HepG2 (cell line): Measurements from ENCODE around the gene CMIP. TPM values are rescaled to one million over a fixed set of nuclear protein-coding genes. Genes with fewer than 3 reads are reported as not detected.

Experiments
- AKAP8 ChIP-seq: sonication (generic); formaldehyde crosslinking; IDR thresholded peaks from 2 replicates; pipeline ENCODE4 v1.5.1; 2020; ENCODE audit warnings: mild to moderate bottlenecking, missing genetic modification reagents
- ARID2 ChIP-seq: sonication (generic); formaldehyde crosslinking; IDR thresholded peaks from 2 replicates; pipeline ENCODE4 v1.8.1; 2022; ENCODE audit warnings: mild to moderate bottlenecking, missing genetic modification reagents, borderline replicate concordance
- ARNT ChIP-seq: fragments of 450-650 bp; IDR thresholded peaks from 2 replicates; pipeline ENCODE4 v1.6.1; 2017
- CREB3 ChIP-seq: sonication (generic); formaldehyde crosslinking; IDR thresholded peaks from 2 replicates; pipeline ENCODE4 v1.5.0; 2020; ENCODE audit warnings: missing genetic modification reagents
- ELF3 ChIP-seq: IDR thresholded peaks from 2 replicates; pipeline ENCODE4 v1.6.1; 2016; ENCODE audit warnings: missing genetic modification reagents, missing compliant biosample characterization
- ETS1 ChIP-seq: sonication (generic); formaldehyde crosslinking; IDR thresholded peaks from 2 replicates; pipeline ENCODE4 v1.4.0; 2020; ENCODE audit warnings: missing genetic modification reagents
- FOXM1 ChIP-seq: sonication (generic); formaldehyde crosslinking; IDR thresholded peaks from 2 replicates; pipeline ENCODE4 v1.5.0; 2020; ENCODE audit warnings: missing genetic modification reagents
- MYNN ChIP-seq: sonication (generic); formaldehyde crosslinking; IDR thresholded peaks from 2 replicates; pipeline ENCODE4 v1.4.0; 2020; ENCODE audit warnings: mild to moderate bottlenecking, low read depth, missing genetic modification reagents
- PBX2 ChIP-seq: IDR thresholded peaks from 2 replicates; pipeline ENCODE4 v1.6.1; 2016; ENCODE audit warnings: control low read depth
- POLR2A ChIP-seq, 2 experiments: IDR thresholded peaks; 2 replicates each; pipeline ENCODE4 v1.6.1; 2011; ENCODE audit warnings: low read depth in 2 of 2, low read length in 2 of 2, mild to moderate bottlenecking in 1 of 2, moderate library complexity in 1 of 2; ENCODE audit not compliant: insufficient read depth in 1 of 2
- PPARG ChIP-seq: conservative IDR thresholded peaks from 2 replicates; pipeline ENCODE4 v1.6.1; 2016; ENCODE audit warnings: missing biosample characterization, missing genetic modification reagents
- PRMT3 ChIP-seq: sonication (generic); formaldehyde crosslinking; IDR thresholded peaks from 2 replicates; pipeline ENCODE4 v1.8.1; 2022; ENCODE audit warnings: low read depth, mild to moderate bottlenecking, moderate library complexity, missing genetic modification reagents, borderline replicate concordance
- SMAD1 ChIP-seq: sonication (generic); formaldehyde crosslinking; IDR thresholded peaks from 2 replicates; pipeline ENCODE4 v1.4.0; 2020; ENCODE audit warnings: missing genetic modification reagents, low read depth, mild to moderate bottlenecking, borderline replicate concordance
- SRF ChIP-seq: IDR thresholded peaks from 2 replicates; pipeline ENCODE4 v1.6.1; 2011; ENCODE audit warnings: mild to moderate bottlenecking, low read depth, low read length, moderate library complexity
- TERF1 ChIP-seq: sonication (generic); formaldehyde crosslinking; IDR thresholded peaks from 2 replicates; pipeline ENCODE4 v1.8.0; 2022; ENCODE audit warnings: mild to moderate bottlenecking, missing genetic modification reagents, moderate library complexity
- TGIF2 ChIP-seq: IDR thresholded peaks from 2 replicates; pipeline ENCODE4 v1.6.1; 2016; ENCODE audit warnings: control low read depth, missing compliant biosample characterization
- ZBTB39 ChIP-seq: sonication (generic); formaldehyde crosslinking; IDR thresholded peaks from 2 replicates; pipeline ENCODE4 v1.5.0; 2020; ENCODE audit warnings: missing genetic modification reagents
- ZFP41 ChIP-seq: sonication (generic); formaldehyde crosslinking; IDR thresholded peaks from 2 replicates; pipeline ENCODE4 v1.4.0; 2020; ENCODE audit warnings: mild to moderate bottlenecking, missing genetic modification reagents, borderline replicate concordance
- ZNF282 ChIP-seq: fragments of 450-650 bp; IDR thresholded peaks from 2 replicates; pipeline ENCODE4 v1.6.1; 2018; ENCODE audit not compliant: partially characterized antibody
- ZNF329 ChIP-seq: sonication (generic); formaldehyde crosslinking; IDR thresholded peaks from 2 replicates; pipeline ENCODE4 v1.9.0; 2021; ENCODE audit warnings: low read depth, mild to moderate bottlenecking, missing genetic modification reagents
- ZNF431 ChIP-seq: sonication (generic); formaldehyde crosslinking; IDR thresholded peaks from 2 replicates; pipeline ENCODE4 v1.9.0; 2022; ENCODE audit warnings: missing genetic modification reagents, low read depth, mild to moderate bottlenecking, borderline replicate concordance
- ZNF556 ChIP-seq: sonication (generic); formaldehyde crosslinking; IDR thresholded peaks from 2 replicates; pipeline ENCODE4 v1.4.0; 2020; ENCODE audit warnings: mild to moderate bottlenecking, missing genetic modification reagents, borderline replicate concordance
- ZNF567 ChIP-seq: sonication (generic); formaldehyde crosslinking; IDR thresholded peaks from 2 replicates; pipeline ENCODE4 v1.8.1; 2023; ENCODE audit warnings: mild to moderate bottlenecking, missing genetic modification reagents, borderline replicate concordance
- ZNF615 ChIP-seq: sonication (generic); formaldehyde crosslinking; IDR thresholded peaks from 2 replicates; pipeline ENCODE4 v1.5.0; 2020; ENCODE audit warnings: mild to moderate bottlenecking, missing genetic modification reagents, borderline replicate concordance
- ZNF782 ChIP-seq: sonication (generic); formaldehyde crosslinking; IDR thresholded peaks from 2 replicates; pipeline ENCODE4 v1.4.0; 2020; ENCODE audit warnings: missing genetic modification reagents, mild to moderate bottlenecking, borderline replicate concordance
- polyA plus RNA-seq, 8 experiments: library from polyadenylated mRNA; depleted of rRNA in 3 of 8; stranded (reverse) in 7 of 8; unstranded in 1 of 8; fragments of >200 nt; fragmentation: Illumina TruSeq in 4 of 8; extraction: Trizol in 4 of 8; gene quantifications; 2 replicates each; pipeline versions ENCODE4 v1.2.1 to v1.2.3, GENCODE V29; 2011 to 2016; ENCODE audit warnings: low read depth in 4 of 8, missing spikeins in 1 of 8, mixed read lengths in 1 of 8; ENCODE audit not compliant: insufficient read depth in 1 of 8
- total RNA-seq, 5 experiments: library from RNA; depleted of rRNA; stranded (reverse); fragments of >200 nt; fragmentation: Illumina TruSeq; extraction: Trizol; gene quantifications; 2 replicates each; pipeline ENCODE4 v1.2.3, GENCODE V29; 2016; ENCODE audit warnings: low read depth in 1 of 5

CMIP gene
- total and polyA plus RNA-seq, 2 of the 13 experiments (the other 11 are each of a cell fraction or from before 2014, with no cell fraction given): 10.9 to 18.1 TPM

- TF ChIP-seq PBX2 (CRISPR knock-in tag): no peak
- no peak for TF ChIP-seq ARID2 (CRISPR knock-in tag)
- TF ChIP-seq ZNF782 (CRISPR knock-in tag): no peak
- 0 out of 2 replicates have a peak, but pooled peaks have one; percentile 45 for TF ChIP-seq ELF3 (CRISPR knock-in tag)
- TF ChIP-seq ZNF556 (CRISPR knock-in tag): peak; percentile 80; the same call in 1 of the 2 replicates
- TF ChIP-seq TGIF2 (CRISPR knock-in tag): peak; percentile 63; the same call in 1 of the 2 replicates
- TF ChIP-seq ZNF567: no peak
- no peak for TF ChIP-seq PRMT3 (CRISPR knock-in tag)
- no peak for TF ChIP-seq ZNF615 (CRISPR knock-in tag)
- TF ChIP-seq ARNT: no peak
- TF ChIP-seq POLR2A (IDR thresholded peaks at IDR 0.05; ENCODE audit: insufficient read depth in 1 of 2, low read depth in 2 of 2, low read length in 2 of 2): no peak
- no peak for TF ChIP-seq ETS1 (CRISPR knock-in tag)
- TF ChIP-seq AKAP8 (CRISPR knock-in tag): peak; percentile 77
- TF ChIP-seq SRF: no peak
- TF ChIP-seq ZNF282: no peak
- no peak for TF ChIP-seq ZBTB39 (CRISPR knock-in tag)
- no peak for TF ChIP-seq ZNF329 (CRISPR knock-in tag)
- TF ChIP-seq ZFP41 (CRISPR knock-in tag): no peak
- TF ChIP-seq FOXM1 (CRISPR knock-in tag): no peak
- TF ChIP-seq TERF1 (CRISPR knock-in tag): no peak
- TF ChIP-seq MYNN: no peak
- TF ChIP-seq SMAD1 (CRISPR knock-in tag): no peak
- TF ChIP-seq ZNF431: 0 out of 2 replicates have a peak, but pooled peaks have one; percentile 48
- no peak for TF ChIP-seq CREB3
- no peak for TF ChIP-seq PPARG
These were observed 114.0 kb downstream of the CMIP start (continued) for GRCh38 chr16:81558444-81559175.
